NCI-H82 treated with DMSO at 0.1 percent for 48 hours (cell line): ENCODE data around the gene GRIK3.

ENCODE experiments used
- DNase-seq: peaks from one replicate; lab custom pipeline; 2025; ENCODE audit not compliant: unreplicated experiment; lab: John Stamatoyannopoulos, UW

The GRIK3 gene

GRCh38 chr1:36881541-36881940 is 152.8 kb downstream of the GRIK3 start:
- DNase-seq: no peak

DNA sequence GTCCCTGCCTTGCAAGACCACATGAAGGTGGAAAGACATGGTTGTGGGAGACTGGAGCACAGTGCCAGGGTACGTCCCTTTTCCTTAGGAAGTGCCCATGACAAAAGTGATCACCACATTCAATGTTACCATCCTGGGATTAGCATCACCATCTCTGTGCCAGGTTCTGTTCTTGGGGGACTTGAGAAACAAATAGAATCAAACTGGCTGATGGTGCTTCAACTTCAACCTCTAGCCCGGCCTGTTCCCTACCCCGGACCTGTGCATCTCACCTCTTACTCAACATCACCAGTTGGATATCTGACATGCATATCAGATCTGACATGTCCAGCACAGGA is 153.3 kb downstream of the GRIK3 start:
- DNase-seq: no peak

GRCh38 chr1:36880155-36881067 is 153.9 kb downstream of the GRIK3 start:
- DNase-seq: no peak

DNA sequence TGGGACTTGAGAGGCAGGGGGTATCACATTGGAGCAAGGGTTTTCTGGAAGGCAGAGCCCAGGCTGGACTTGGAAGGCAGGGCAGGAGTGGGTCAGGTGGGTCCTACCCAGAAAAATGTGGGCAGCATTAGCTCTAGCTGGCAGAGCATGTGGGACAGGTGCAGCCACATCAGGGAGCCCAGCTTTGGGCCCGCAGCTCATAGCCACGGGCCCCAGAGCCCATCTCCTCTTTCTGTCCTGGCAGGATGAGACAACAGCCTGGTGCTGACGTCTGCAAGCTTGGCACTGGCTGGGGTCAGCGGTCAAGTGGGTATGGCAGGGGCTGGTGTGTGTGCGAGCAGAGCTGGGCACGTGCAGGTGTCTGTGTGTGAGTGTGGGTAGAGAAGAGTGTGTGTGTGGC is 154.7 kb downstream of the GRIK3 start:
- no peak for DNase-seq

DNA sequence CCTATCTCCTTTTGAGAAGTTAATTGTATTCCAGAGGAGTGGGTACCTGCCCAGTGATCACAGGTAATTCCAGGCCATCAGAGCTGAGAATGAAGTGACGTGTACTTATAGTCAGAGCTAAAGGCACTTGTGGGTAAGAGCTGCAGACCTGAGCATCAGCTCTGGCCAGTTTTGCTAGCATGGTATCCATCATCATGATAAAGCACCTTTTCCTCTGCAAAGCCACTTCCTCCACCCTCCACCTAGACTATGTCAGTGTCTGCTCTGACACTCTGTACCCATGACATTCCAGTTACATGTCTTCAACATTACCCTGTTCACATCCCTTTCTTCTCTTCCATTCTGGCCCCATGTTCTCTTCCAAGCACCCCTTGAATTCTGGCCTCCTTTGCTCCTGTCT is 157.3 kb downstream of the GRIK3 start:
- no peak for DNase-seq

DNA sequence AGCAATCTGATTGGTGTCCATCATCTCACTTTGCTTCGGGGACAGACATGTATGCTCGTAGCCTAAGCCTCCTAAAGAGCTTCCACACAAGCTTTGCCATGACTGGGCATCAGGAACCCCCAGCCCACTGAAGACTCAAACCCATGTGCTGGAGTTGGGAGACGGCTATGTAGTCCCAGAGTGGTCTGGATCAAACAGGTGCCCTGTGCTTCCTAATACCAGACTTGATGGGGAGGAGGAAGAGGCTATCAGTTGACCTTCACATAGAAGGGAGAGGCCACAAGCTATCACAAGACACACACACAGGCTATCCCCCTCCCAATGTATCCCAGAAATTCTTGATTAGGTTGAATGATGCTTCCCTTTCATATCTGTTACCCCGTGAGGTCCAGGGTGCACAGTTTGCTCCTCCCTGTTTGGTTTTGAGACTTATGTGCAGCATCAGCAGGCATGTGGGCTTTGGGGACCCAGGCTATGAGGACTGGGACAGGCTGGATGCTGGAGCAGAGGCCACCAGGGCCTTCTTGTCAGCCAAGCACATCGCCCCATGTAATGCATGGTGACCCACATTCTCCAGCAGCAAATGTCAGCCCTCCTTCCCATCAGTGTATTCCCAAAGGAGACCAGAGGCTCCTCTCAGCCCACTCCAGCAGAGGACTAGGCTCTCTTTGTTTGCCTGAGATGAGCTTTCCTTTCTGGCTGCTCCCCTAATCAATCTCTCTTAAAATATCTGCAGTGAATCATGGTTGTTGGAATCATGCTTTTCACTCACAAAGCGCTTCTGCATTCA is 159.8 kb downstream of the GRIK3 start:
- no peak for DNase-seq

GRCh38 chr1:36872858-36873257 is 161.5 kb downstream of the GRIK3 start:
- DNase-seq: no peak

- DNase-seq: no peak
Observed at GRCh38 chr1:36872126-36872754, 162.1 kb downstream of the GRIK3 start.

GRCh38 chr1:36871146-36871971 is 163.0 kb downstream of the GRIK3 start:
- DNase-seq: peak; percentile 90

GRCh38 chr1:36869826-36870225 is 164.5 kb downstream of the GRIK3 start:
- DNase-seq: no peak

GRCh38 chr1:36869054-36869453 is 165.3 kb downstream of the GRIK3 start:
- peak; percentile 84 for DNase-seq

- DNase-seq: no peak
Observed at GRCh38 chr1:36867575-36867974, 166.7 kb downstream of the GRIK3 start.

- DNase-seq: no peak
Observed at GRCh38 chr1:36866169-36866814, 168.0 kb downstream of the GRIK3 start.

DNA sequence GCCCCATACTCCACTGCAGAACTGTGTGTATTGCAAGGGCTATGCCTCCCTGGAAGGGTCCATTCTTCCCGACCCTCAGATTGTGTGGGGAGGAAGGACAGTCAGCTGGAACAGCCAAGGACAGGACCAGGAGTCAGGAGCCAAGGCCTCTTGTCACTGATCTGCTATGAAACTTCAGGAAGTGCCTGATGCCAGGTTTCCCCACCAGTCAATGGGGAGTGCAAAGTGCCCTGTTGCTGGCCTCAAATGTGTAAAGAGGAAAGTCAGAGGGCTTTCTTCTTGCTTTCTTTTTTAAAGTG is 168.8 kb downstream of the GRIK3 start:
- no peak for DNase-seq

GRCh38 chr1:36864823-36865601 is 169.3 kb downstream of the GRIK3 start:
- DNase-seq: no peak

DNA sequence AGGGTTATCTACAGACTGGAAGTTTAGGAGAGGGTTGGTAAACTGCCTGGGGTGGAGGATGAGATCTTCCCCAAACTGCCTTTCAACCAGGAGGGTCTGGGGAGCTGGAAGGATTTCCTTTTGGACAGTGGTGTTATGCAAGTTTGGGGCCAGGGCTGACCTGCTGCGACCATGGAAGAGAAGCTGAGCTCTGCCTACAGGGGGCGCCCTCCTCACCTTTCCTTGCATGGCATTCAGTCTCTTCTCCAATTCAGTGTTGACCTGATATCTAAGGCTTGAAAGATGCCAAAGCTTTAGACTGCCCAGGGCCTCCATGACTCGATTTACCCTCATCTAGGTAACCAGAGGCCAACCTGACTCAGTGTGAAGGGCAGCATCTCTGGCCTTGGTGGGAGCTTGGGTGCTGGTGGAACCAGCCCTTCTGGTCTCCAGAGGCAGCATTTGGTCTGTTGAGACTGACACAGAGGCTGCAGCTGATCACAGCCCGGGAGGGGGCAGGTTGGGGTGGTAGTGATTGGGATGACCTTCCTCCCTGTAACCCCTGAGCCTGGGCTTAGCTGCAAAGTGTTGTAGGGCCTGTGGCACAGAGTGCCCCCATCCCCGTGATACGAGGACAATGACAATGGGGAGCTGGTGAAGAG is 170.0 kb downstream of the GRIK3 start:
- peak; percentile 34 for DNase-seq

DNA sequence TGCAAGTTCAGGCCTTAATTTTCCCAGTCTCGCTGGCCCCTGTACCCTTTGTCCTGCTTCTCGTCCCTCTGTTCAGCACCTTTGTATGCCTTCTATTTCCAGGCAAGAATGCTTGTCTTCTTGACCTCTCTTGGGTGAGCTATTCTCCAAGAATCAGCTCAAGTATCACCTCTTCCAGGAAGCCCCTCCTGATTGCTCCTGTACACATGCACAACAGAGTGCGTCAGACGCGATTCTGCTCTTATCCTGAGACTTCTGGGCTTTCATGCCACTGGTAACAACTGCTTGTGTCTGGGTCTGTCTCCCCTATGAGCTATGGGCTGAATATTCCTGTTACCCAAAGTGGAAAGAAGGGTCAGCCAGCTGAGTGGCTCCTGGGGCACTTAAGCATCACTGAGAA is 170.8 kb downstream of the GRIK3 start:
- no peak for DNase-seq

- DNase-seq: no peak
Observed at GRCh38 chr1:36863061-36863460, 171.3 kb downstream of the GRIK3 start.

- DNase-seq: no peak
Observed at GRCh38 chr1:36861375-36861774, 172.9 kb downstream of the GRIK3 start.
